ENCODE data around the gene ESF1. TPM values are rescaled to one million over a fixed set of nuclear protein-coding genes. Genes with fewer than 3 reads are reported as not detected.

The ESF1 gene
- total and polyA plus RNA-seq, 4 donors, result 7.9 to 14.6 (median 10.4) TPM

- H3K36me3 ChIP-seq (ENCODE audit: control insufficient read depth in 4 of 4, insufficient read depth in 4 of 4, low read length in 4 of 4), result peaks cover 12 to 44% (median 23%) of the 10 kb centered on the region in 4 donors
- TF ChIP-seq CTCF (IDR thresholded peaks at IDR 0.05; ENCODE audit: control extremely low read depth, extremely low read depth), result no peak
These were observed 7.5 kb downstream of the ESF1 start for GRCh38 chr20:13777171-13777601.

GRCh38 chr20:13775867-13776266, 8.9 kb downstream of the ESF1 start:
- Histone ChIP-seq H3K4me1 (ENCODE audit: control insufficient read depth in 5 of 5, insufficient read depth in 5 of 5, low read length in 5 of 5) (peaks cover 0 to 7% (median 0%) of the 10 kb centered on the region in 5 donors), H3K4me3 (no peak overlapping the region), H3K36me3 (ENCODE audit: control insufficient read depth in 4 of 4, insufficient read depth in 4 of 4, low read length in 4 of 4) (peaks cover 9 to 42% (median 19%) of the 10 kb centered on the region in 4 donors), H3K9ac (ENCODE audit: insufficient read depth in 1 of 2, low read length in 2 of 2) (no peak overlapping the region), H3K27me3 (ENCODE audit: control insufficient read depth in 3 of 3, insufficient read depth in 3 of 3, low read length in 2 of 3) (no peaks in the 10 kb centered on the region), H3K9me3 (ENCODE audit: control insufficient read depth in 4 of 4, insufficient read depth in 3 of 4, low read length in 3 of 4) (no peaks in the 10 kb centered on the region), H3K27ac (ENCODE audit: low read depth in 1 of 2, low read length in 1 of 2) (no peak overlapping the region)
- no peak for ATAC-seq (ENCODE audit: insufficient read depth, low FRiP score)
- TF ChIP-seq CTCF (IDR thresholded peaks at IDR 0.05; ENCODE audit: control extremely low read depth, extremely low read depth), result no peak
- WGBS, 2 donors, result 73 to 77% methylated on average over 4 of the region's 4 CpGs
- DNase-seq, result no peak

More at GRCh38 chr20:13777171-13777601, 7.5 kb downstream of the ESF1 start:
- no peak overlapping the region for H3K27ac ChIP-seq (ENCODE audit: low read depth in 1 of 2, low read length in 1 of 2)
- H3K9ac ChIP-seq (ENCODE audit: insufficient read depth in 1 of 2, low read length in 2 of 2), result no peak overlapping the region
- H3K9me3 ChIP-seq (ENCODE audit: control insufficient read depth in 4 of 4, insufficient read depth in 3 of 4, low read length in 3 of 4), result no peaks in the 10 kb centered on the region
- DNase-seq (no peak), ATAC-seq (ENCODE audit: insufficient read depth, low FRiP score) (no peak)
- peaks cover 0 to 8% (median 0%) of the 10 kb centered on the region in 5 donors for H3K4me1 ChIP-seq (ENCODE audit: control insufficient read depth in 5 of 5, insufficient read depth in 5 of 5, low read length in 5 of 5)
- WGBS, 2 donors, result 69 to 74% methylated on average over 4 of the region's 4 CpGs
- no peak overlapping the region for H3K4me3 ChIP-seq
- H3K27me3 ChIP-seq (ENCODE audit: control insufficient read depth in 3 of 3, insufficient read depth in 3 of 3, low read length in 2 of 3), result no peaks in the 10 kb centered on the region

DNA sequence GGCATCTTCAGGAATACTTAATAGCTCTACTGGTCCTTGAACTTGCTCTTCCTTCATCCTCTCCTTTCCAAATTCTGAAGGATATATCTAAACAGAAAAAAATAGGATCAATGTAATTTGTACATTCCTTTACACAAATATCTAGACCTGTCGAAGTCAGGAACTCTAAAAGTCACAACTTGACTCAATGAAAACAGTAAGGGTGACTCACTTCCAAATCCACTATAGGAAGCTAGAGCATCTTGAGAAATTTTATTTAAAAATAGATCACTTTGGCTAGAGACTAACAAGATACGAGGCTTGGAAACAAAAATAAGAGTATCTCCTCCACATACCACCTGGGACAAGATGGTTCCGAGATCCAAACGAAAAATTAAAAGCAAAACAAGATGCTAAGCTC, 12.2 kb downstream of the ESF1 start:
- H3K27ac ChIP-seq (ENCODE audit: low read depth in 1 of 2, low read length in 1 of 2), result no peak overlapping the region
- no peaks in the 10 kb centered on the region for H3K4me1 ChIP-seq (ENCODE audit: control insufficient read depth in 5 of 5, insufficient read depth in 5 of 5, low read length in 5 of 5)
- ATAC-seq (ENCODE audit: insufficient read depth, low FRiP score), result no peak
- no peak overlapping the region for H3K9ac ChIP-seq (ENCODE audit: insufficient read depth in 1 of 2, low read length in 2 of 2)
- no peaks in the 10 kb centered on the region for H3K9me3 ChIP-seq (ENCODE audit: control insufficient read depth in 4 of 4, insufficient read depth in 3 of 4, low read length in 3 of 4)
- 81 to 90% methylated on average over 4 of the region's 4 CpGs for WGBS, 2 donors
- no peak for TF ChIP-seq CTCF (IDR thresholded peaks at IDR 0.05; ENCODE audit: control extremely low read depth, extremely low read depth)
- no peak for DNase-seq
- no peaks in the 10 kb centered on the region for H3K27me3 ChIP-seq (ENCODE audit: control insufficient read depth in 3 of 3, insufficient read depth in 3 of 3, low read length in 2 of 3)
- H3K36me3 ChIP-seq (ENCODE audit: control insufficient read depth in 4 of 4, insufficient read depth in 4 of 4, low read length in 4 of 4), result peaks cover 14 to 50% (median 21%) of the 10 kb centered on the region in 4 donors
- no peak overlapping the region for H3K4me3 ChIP-seq
